SK-N-SH (cell line): ENCODE data around the gene KCNIP4.

Experiments
- CTCF ChIP-seq: fragments of 200-600 bp; sonication (generic); IDR thresholded peaks from 2 replicates; pipeline ENCODE4 v1.6.1; 2017; ENCODE audit warnings: antibody characterized with exemption, mild to moderate bottlenecking, moderate library complexity
- NRF1 ChIP-seq: IDR thresholded peaks from 2 replicates; pipeline ENCODE4 v1.6.1; 2012; ENCODE audit warnings: low read depth, mild to moderate bottlenecking, low read length
- TF ChIP-seq, protein P1 (sequence below): IDR thresholded peaks from 2 replicates; pipeline ENCODE4; 2012

- TF ChIP-seq NRF1 (no peak), CTCF (no peak)
- TF ChIP-seq, protein P1, sequence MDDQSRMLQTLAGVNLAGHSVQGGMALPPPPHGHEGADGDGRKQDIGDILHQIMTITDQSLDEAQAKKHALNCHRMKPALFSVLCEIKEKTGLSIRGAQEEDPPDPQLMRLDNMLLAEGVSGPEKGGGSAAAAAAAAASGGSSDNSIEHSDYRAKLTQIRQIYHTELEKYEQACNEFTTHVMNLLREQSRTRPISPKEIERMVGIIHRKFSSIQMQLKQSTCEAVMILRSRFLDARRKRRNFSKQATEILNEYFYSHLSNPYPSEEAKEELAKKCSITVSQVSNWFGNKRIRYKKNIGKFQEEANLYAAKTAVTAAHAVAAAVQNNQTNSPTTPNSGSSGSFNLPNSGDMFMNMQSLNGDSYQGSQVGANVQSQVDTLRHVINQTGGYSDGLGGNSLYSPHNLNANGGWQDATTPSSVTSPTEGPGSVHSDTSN, result no peak
These were observed 256.3 kb downstream of the KCNIP4 start for GRCh38 chr4:21692241-21692640.
